HEK293 (cell line): ENCODE results near the gene CYP24A1.

ENCODE experiments used
- CTCF ChIA-PET: fragments of 350-600 bp; formaldehyde crosslinking; extraction: SDS; loops from one replicate; lab custom pipeline; 2021; ENCODE audit warnings: antibody characterized with exemption; lab: Yijun Ruan, JAX
- POLR2A ChIA-PET: fragments of 300-600 bp; formaldehyde crosslinking; extraction: SDS; loops from one replicate; lab custom pipeline; 2020; ENCODE audit warnings: antibody characterized with exemption, inconsistent platforms; lab: Yijun Ruan, JAX
- H3K27ac ChIP-seq: fragments of 200-500 bp; sonication (Bioruptor generic); 2 replicates; pipeline ENCODE4 v1.5.1; 2014; ENCODE audit warnings: low read depth, low read length, control low read depth, inconsistent platforms; ENCODE audit errors: extremely low read depth
- H3K36me3 ChIP-seq, 2 experiments: fragments of 200-500 bp in 1 of 2; sonication (Bioruptor generic) in 1 of 2; 1 replicate in 1 of 2; 2 replicates in 1 of 2; pipeline ENCODE4 v1.5.1; 2014 to 2017; ENCODE audit warnings: inconsistent platforms in 2 of 2, low read length in 2 of 2; ENCODE audit not compliant: control insufficient read depth in 2 of 2, insufficient read depth in 1 of 2
- H3K4me1 ChIP-seq: fragments of 200-500 bp; sonication (Bioruptor generic); 2 replicates; pipeline ENCODE4 v1.5.1; 2014; ENCODE audit warnings: mild to moderate bottlenecking, low read length, inconsistent platforms; ENCODE audit not compliant: control insufficient read depth, insufficient read depth
- H3K4me3 ChIP-seq: 2 replicates; pipeline ENCODE4 v1.5.1; 2011; ENCODE audit warnings: low read depth, mild to moderate bottlenecking, control low read depth, low read length, moderate library complexity
- H3K9me3 ChIP-seq: fragments of 200-500 bp; sonication (Bioruptor generic); 2 replicates; pipeline ENCODE4 v1.5.1; 2014; ENCODE audit warnings: low read depth, low read length, inconsistent platforms; ENCODE audit not compliant: control insufficient read depth, insufficient read depth
- CTCF ChIP-seq: fragments of 450-650 bp; formaldehyde crosslinking; IDR thresholded peaks from 2 replicates; pipeline ENCODE4 v1.5.1; 2016; ENCODE audit warnings: missing biosample characterization, missing genetic modification characterization
- GFI1B ChIP-seq: fragments of 450-650 bp; formaldehyde crosslinking; IDR thresholded peaks from 2 replicates; pipeline ENCODE4 v1.5.1; 2016; ENCODE audit warnings: missing biosample characterization, missing genetic modification characterization
- GLIS1 ChIP-seq: fragments of 450-650 bp; formaldehyde crosslinking; IDR thresholded peaks from 2 replicates; pipeline ENCODE4 v1.5.1; 2016; ENCODE audit warnings: missing biosample characterization, missing genetic modification characterization
- GLIS2 ChIP-seq: fragments of 450-650 bp; formaldehyde crosslinking; IDR thresholded peaks from 2 replicates; pipeline ENCODE4 v1.5.1; 2016; ENCODE audit warnings: missing biosample characterization, missing genetic modification characterization
- MYNN ChIP-seq: fragments of 450-650 bp; formaldehyde crosslinking; IDR thresholded peaks from 2 replicates; pipeline ENCODE4 v1.5.1; 2016; ENCODE audit warnings: missing biosample characterization, missing genetic modification characterization, borderline replicate concordance
- PBX3 ChIP-seq: sonication (generic); formaldehyde crosslinking; IDR thresholded peaks from 2 replicates; pipeline ENCODE4 v1.8.1; 2022; ENCODE audit warnings: mild to moderate bottlenecking, moderate library complexity, missing genetic modification reagents
- WT1 ChIP-seq: fragments of 450-650 bp; formaldehyde crosslinking; IDR thresholded peaks from 2 replicates; pipeline ENCODE4 v1.5.1; 2016; ENCODE audit warnings: missing biosample characterization, missing genetic modification characterization
- YY1 ChIP-seq: fragments of 450-650 bp; formaldehyde crosslinking; IDR thresholded peaks from 2 replicates; pipeline ENCODE4 v1.5.1; 2018; ENCODE audit warnings: missing biosample characterization, missing genetic modification characterization
- ZBTB17 ChIP-seq: fragments of 450-650 bp; formaldehyde crosslinking; IDR thresholded peaks from 2 replicates; pipeline ENCODE4 v1.5.1; 2016; ENCODE audit warnings: missing biosample characterization, missing genetic modification characterization
- ZBTB21 ChIP-seq: fragments of 450-650 bp; formaldehyde crosslinking; IDR thresholded peaks from 2 replicates; pipeline ENCODE4 v1.5.1; 2017; ENCODE audit warnings: missing biosample characterization, missing genetic modification characterization
- ZBTB8A ChIP-seq: fragments of 450-650 bp; formaldehyde crosslinking; IDR thresholded peaks from 2 replicates; pipeline ENCODE4 v1.5.1; 2016; ENCODE audit warnings: missing biosample characterization, missing genetic modification characterization
- ZNF10 ChIP-seq: fragments of 450-650 bp; formaldehyde crosslinking; IDR thresholded peaks from 2 replicates; pipeline ENCODE4 v1.5.1; 2017; ENCODE audit warnings: missing biosample characterization, missing genetic modification characterization
- ZNF133 ChIP-seq: fragments of 450-650 bp; formaldehyde crosslinking; IDR thresholded peaks from 2 replicates; pipeline ENCODE4 v1.5.1; 2016; ENCODE audit warnings: missing biosample characterization, missing genetic modification characterization
- ZNF239 ChIP-seq: fragments of 450-650 bp; formaldehyde crosslinking; IDR thresholded peaks from 2 replicates; pipeline ENCODE4 v1.5.1; 2016; ENCODE audit warnings: missing biosample characterization, missing genetic modification characterization
- ZNF302 ChIP-seq: fragments of 450-650 bp; formaldehyde crosslinking; IDR thresholded peaks from 2 replicates; pipeline ENCODE4 v1.5.1; 2016; ENCODE audit warnings: missing biosample characterization, missing genetic modification characterization, low read depth
- ZNF311 ChIP-seq: fragments of 450-650 bp; formaldehyde crosslinking; IDR thresholded peaks from 2 replicates; pipeline ENCODE4 v1.5.1; 2017; ENCODE audit warnings: missing biosample characterization, missing genetic modification characterization, borderline replicate concordance
- ZNF362 ChIP-seq: fragments of 450-650 bp; formaldehyde crosslinking; IDR thresholded peaks from 2 replicates; pipeline ENCODE4 v1.5.1; 2016; ENCODE audit warnings: missing biosample characterization, missing genetic modification characterization
- ZNF558 ChIP-seq: fragments of 450-650 bp; formaldehyde crosslinking; IDR thresholded peaks from 2 replicates; pipeline ENCODE4 v1.5.1; 2016; ENCODE audit warnings: missing biosample characterization, missing genetic modification characterization
- ZNF610 ChIP-seq: fragments of 450-650 bp; formaldehyde crosslinking; IDR thresholded peaks from 2 replicates; pipeline ENCODE4 v1.5.1; 2016; ENCODE audit warnings: missing biosample characterization, missing genetic modification characterization, borderline replicate concordance
- ZNF623 ChIP-seq: fragments of 450-650 bp; formaldehyde crosslinking; IDR thresholded peaks from 2 replicates; pipeline ENCODE4 v1.5.1; 2016; ENCODE audit warnings: missing biosample characterization, missing genetic modification characterization
- ZNF654 ChIP-seq: fragments of 450-650 bp; formaldehyde crosslinking; IDR thresholded peaks from 2 replicates; pipeline ENCODE4 v1.5.1; 2016; ENCODE audit warnings: low read depth, missing biosample characterization, missing genetic modification characterization
- ZNF692 ChIP-seq: fragments of 450-650 bp; formaldehyde crosslinking; IDR thresholded peaks from 2 replicates; pipeline ENCODE4 v1.5.1; 2016; ENCODE audit warnings: missing biosample characterization, missing genetic modification characterization
- ZSCAN16 ChIP-seq: fragments of 450-650 bp; formaldehyde crosslinking; IDR thresholded peaks from 2 replicates; pipeline ENCODE4 v1.5.1; 2016; ENCODE audit warnings: missing biosample characterization, missing genetic modification characterization

The CYP24A1 gene

GRCh38 chr20:54199283-54199682 is 25.5 kb upstream of the CYP24A1 start:
- CTCF ChIA-PET, result interaction anchor here (0.5 to 10.1 kb wide), 27 partner anchors 8 to 575 kb away, joined by 3 to 361 read pairs (median 5); partner anchors contain the start of gene PFDN4
- POLR2A ChIA-PET, result no interaction called here
- TF ChIP-seq ZNF623 (tag by site-specific recombination), result peak; percentile 85
- TF ChIP-seq PBX3 (CRISPR knock-in tag), result no peak
- Histone ChIP-seq H3K4me3 (no peak overlapping the region), H3K36me3 (no peaks in the 10 kb centered on the region), H3K9me3 (no peaks in the 10 kb centered on the region), H3K4me1 (no peaks in the 10 kb centered on the region), H3K27ac (no peak overlapping the region)

GRCh38 chr20:54197621-54198604 is 24.1 kb upstream of the CYP24A1 start:
- POLR2A ChIA-PET, result no interaction called here
- peak; percentile 41; the same call in 1 of the 2 replicates for TF ChIP-seq CTCF (tag by site-specific recombination)
- peak; percentile 77 for TF ChIP-seq ZNF654 (tag by site-specific recombination)
- no peak for TF ChIP-seq ZNF610 (tag by site-specific recombination)
- CTCF ChIA-PET, result interaction anchor here (0.6 to 10.1 kb wide), 16 partner anchors 10 to 919 kb away, joined by 3 to 361 read pairs (median 4); partner anchors contain the start of gene PFDN4
- H3K4me1 ChIP-seq, result no peaks in the 10 kb centered on the region
- H3K4me3 ChIP-seq, result no peak overlapping the region
- H3K9me3 ChIP-seq, result no peaks in the 10 kb centered on the region
- no peaks in the 10 kb centered on the region for H3K36me3 ChIP-seq
- H3K27ac ChIP-seq, result no peak overlapping the region

- Histone ChIP-seq H3K9me3 (no peaks in the 10 kb centered on the region), H3K4me1 (no peaks in the 10 kb centered on the region), H3K27ac (no peak overlapping the region), H3K36me3 (no peaks in the 10 kb centered on the region), H3K4me3 (no peak overlapping the region)
- CTCF ChIA-PET, result interaction anchor here (0.5 to 2.5 kb wide), 3 partner anchors 92 to 634 kb away, joined by 5 to 15 read pairs (median 5); no protein-coding TSS in a partner anchor
- POLR2A ChIA-PET, result no interaction called here
- no peak for TF ChIP-seq ZBTB17 (tag by site-specific recombination)
- no peak for TF ChIP-seq GFI1B (tag by site-specific recombination)
- TF ChIP-seq ZNF692 (tag by site-specific recombination), result no peak
- TF ChIP-seq ZNF10 (tag by site-specific recombination), result no peak
- no peak for TF ChIP-seq GLIS1
- TF ChIP-seq YY1 (tag by site-specific recombination), result no peak
- TF ChIP-seq ZNF362 (tag by site-specific recombination), result no peak
- TF ChIP-seq ZNF302 (tag by site-specific recombination), result no peak
- TF ChIP-seq ZBTB21 (tag by site-specific recombination), result no peak
- no peak for TF ChIP-seq ZSCAN16 (tag by site-specific recombination)
- no peak for TF ChIP-seq ZNF558
- TF ChIP-seq WT1, result no peak
- no peak for TF ChIP-seq MYNN (tag by site-specific recombination)
- TF ChIP-seq ZNF133 (tag by site-specific recombination), result no peak
- TF ChIP-seq ZNF239 (tag by site-specific recombination), result no peak
- no peak for TF ChIP-seq GLIS2 (tag by site-specific recombination)
- TF ChIP-seq ZBTB8A (tag by site-specific recombination), result no peak
- TF ChIP-seq ZNF311, result no peak
Observed at GRCh38 chr20:54195483-54196472, 22.0 kb upstream of the CYP24A1 start.
